Measurements from ENCODE around the gene SPRED2. TPM values are rescaled to one million over a fixed set of nuclear protein-coding genes. Genes with fewer than 3 reads are reported as not detected.

The SPRED2 gene
- total RNA-seq, 4 donors from 2014 or later = 12.5 to 21.2 (median 13.8) TPM

DNA sequence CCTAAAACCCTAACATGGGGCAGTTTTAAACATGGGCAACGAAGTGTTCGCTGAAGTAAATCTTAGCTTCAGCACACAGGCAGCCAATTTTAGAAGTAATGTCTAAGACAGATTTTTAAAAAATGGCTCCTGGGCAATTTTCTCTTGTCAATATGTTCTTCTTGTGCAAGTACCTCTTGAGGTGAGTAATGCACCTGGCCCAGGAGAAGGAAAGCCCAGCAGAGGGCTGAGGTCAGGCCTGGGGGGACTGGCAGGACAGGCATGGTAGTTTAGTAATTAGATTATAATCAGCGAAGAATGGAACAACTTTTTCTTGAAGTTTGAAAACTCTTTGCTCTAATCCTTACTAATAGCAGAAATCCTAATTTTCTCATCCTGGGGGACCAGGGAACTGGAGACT, 77.6 kb downstream of the SPRED2 start:
- H3K4me3 ChIP-seq = no peak overlapping the region
- 98 to 100% methylated on average over 3 of the region's 3 CpGs for WGBS, 2 donors (ENCODE audit: low coverage in 1 of 2)
- H3K4me1 ChIP-seq = peaks cover 2 to 47% (median 10%) of the 10 kb centered on the region in 3 donors
- no peaks in the 10 kb centered on the region for H3K27me3 ChIP-seq
- no peak overlapping the region for H3K27ac ChIP-seq
- TF ChIP-seq CTCF (IDR thresholded peaks at IDR 0.05) (no peak), EP300 (IDR thresholded peaks at IDR 0.05) (no peak), POLR2A (IDR thresholded peaks at IDR 0.05) (no peak), POLR2AphosphoS5 (IDR thresholded peaks at IDR 0.05) (no peak)
- ATAC-seq = no peak
- H3K9me3 ChIP-seq = no peaks in the 10 kb centered on the region
- no peaks in the 10 kb centered on the region for H3K36me3 ChIP-seq

DNA sequence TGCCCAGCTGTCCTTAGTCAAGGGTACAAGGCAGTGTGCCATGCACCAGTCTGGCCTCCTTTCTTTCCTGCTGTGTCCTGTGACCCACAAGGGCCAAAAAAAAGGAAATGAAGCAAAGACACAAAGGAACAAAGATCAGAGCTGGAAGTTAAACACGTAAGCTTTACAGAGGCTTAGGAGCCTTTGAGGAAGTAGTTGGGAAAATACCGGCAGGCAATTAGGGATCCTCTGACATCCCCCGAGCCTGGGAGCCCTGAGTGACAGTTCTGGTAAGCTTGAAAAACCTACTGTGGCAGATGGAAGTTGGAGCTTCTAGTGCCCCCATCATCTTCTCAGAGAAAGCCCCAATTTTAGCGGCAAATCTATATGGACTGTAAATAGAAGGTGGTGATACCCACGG, 78.5 kb downstream of the SPRED2 start:
- no peaks in the 10 kb centered on the region for H3K36me3 ChIP-seq
- H3K4me1 ChIP-seq = peaks cover 4 to 44% (median 14%) of the 10 kb centered on the region in 3 donors
- no peaks in the 10 kb centered on the region for H3K27me3 ChIP-seq
- H3K4me3 ChIP-seq = no peak overlapping the region
- ATAC-seq = no peak
- H3K27ac ChIP-seq = no peak overlapping the region
- TF ChIP-seq POLR2AphosphoS5 (IDR thresholded peaks at IDR 0.05) (no peak), EP300 (IDR thresholded peaks at IDR 0.05) (no peak), POLR2A (IDR thresholded peaks at IDR 0.05) (no peak), CTCF (IDR thresholded peaks at IDR 0.05) (no peak)
- no peaks in the 10 kb centered on the region for H3K9me3 ChIP-seq
- WGBS, 2 donors (ENCODE audit: low coverage in 1 of 2) = 73 to 93% methylated on average over 2 to 5 of the region's 5 CpGs

DNA sequence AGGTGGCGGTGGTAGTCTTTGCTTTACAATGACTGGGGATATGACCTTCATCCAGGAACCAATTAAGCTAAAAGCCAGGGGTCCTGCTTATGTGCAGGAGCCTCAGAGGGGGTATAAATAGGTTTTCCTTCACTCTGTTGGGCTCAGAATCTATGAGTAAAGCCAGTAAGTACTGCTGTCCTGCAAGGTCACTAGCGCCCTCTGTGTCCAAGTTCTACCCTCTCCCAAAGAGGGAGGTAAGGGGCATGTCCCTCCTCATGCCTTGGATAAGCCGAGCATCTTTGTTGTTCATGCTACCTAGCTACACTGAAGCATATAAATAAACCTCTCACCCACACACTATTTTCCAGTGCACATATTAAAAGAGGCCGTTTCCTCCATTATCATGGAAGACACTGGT, 79.4 kb downstream of the SPRED2 start:
- TF ChIP-seq EP300 (IDR thresholded peaks at IDR 0.05) (no peak), POLR2AphosphoS5 (IDR thresholded peaks at IDR 0.05) (no peak), POLR2A (IDR thresholded peaks at IDR 0.05) (no peak), CTCF (IDR thresholded peaks at IDR 0.05) (no peak)
- Histone ChIP-seq H3K27ac (no peak overlapping the region), H3K4me1 (peaks cover 4 to 37% (median 14%) of the 10 kb centered on the region in 3 donors), H3K36me3 (no peaks in the 10 kb centered on the region), H3K27me3 (no peaks in the 10 kb centered on the region), H3K4me3 (no peak overlapping the region), H3K9me3 (no peaks in the 10 kb centered on the region)
- ATAC-seq = no peak
- WGBS, 2 donors (ENCODE audit: low coverage in 1 of 2) = 79 to 81% methylated on average over 4 of the region's 4 CpGs

DNA sequence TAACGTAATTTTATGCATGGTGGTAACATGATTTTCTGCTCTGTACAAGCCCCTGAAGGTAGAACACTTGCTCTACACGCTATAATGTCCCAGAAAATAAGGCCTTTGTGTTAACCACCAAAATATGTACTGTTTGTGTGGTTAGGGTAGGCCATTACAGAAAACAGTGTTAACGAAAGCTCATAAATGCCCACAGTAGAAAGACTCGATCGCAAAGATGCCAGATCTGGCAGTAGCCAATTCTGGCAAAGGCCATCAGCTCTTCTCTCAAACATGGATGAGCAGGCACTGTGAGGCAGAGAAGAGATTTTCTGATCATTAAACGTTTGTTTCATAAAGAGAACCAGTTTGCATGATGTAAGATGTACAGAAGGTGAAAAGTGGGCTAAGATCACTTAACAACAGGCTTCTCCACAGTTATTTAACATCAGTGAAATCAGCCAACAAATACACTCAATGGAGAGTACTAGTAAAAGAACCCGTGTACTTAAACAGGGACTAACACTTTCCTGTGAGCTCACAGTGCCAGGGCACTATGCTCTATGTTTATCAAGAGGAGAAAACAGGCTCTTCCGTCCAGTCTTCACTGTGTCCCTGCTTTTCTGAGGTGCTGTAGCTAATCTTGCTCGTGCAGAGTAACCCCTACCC, 80.3 kb downstream of the SPRED2 start:
- no peak overlapping the region for H3K27ac ChIP-seq
- TF ChIP-seq POLR2A (IDR thresholded peaks at IDR 0.05) (no peak), EP300 (IDR thresholded peaks at IDR 0.05) (no peak), CTCF (IDR thresholded peaks at IDR 0.05) (no peak), POLR2AphosphoS5 (IDR thresholded peaks at IDR 0.05) (no peak)
- 82 to 89% methylated on average over 7 to 8 of the region's 9 CpGs for WGBS, 2 donors (ENCODE audit: low coverage in 1 of 2)

More for the DNA sequence above, 80.3 kb downstream of the SPRED2 start:
- Histone ChIP-seq H3K4me3 (no peak overlapping the region), H3K36me3 (no peaks in the 10 kb centered on the region), H3K9me3 (no peaks in the 10 kb centered on the region), H3K4me1 (peaks cover 4 to 44% (median 14%) of the 10 kb centered on the region in 3 donors), H3K27me3 (no peaks in the 10 kb centered on the region)
- ATAC-seq = no peak
